IPS DF 6.9 (cell line): ENCODE results near the gene TNFRSF1B.
A peak's percentile ranks its signal among the peaks of the same experiment; 100 is the strongest.

ENCODE experiments used
- DNase-seq: peaks from one replicate; pipeline ENCODE4 v3.0.0-alpha.2; 2013; ENCODE audit warnings: low read depth, low spot score
- H3K27ac ChIP-seq: one replicate; pipeline ENCODE4 v1.5.1; 2013; ENCODE audit warnings: low read length, control low read depth
- H3K27me3 ChIP-seq: 2 replicates; pipeline ENCODE4 v1.6.1; 2013; ENCODE audit warnings: mild to moderate bottlenecking, low read length; ENCODE audit not compliant: control insufficient read depth, insufficient read depth
- H3K36me3 ChIP-seq: 2 replicates; pipeline ENCODE4 v1.6.1; 2013; ENCODE audit warnings: low read length; ENCODE audit not compliant: control insufficient read depth, insufficient read depth
- H3K4me1 ChIP-seq: 2 replicates; pipeline ENCODE4 v1.6.1; 2013; ENCODE audit warnings: low read length; ENCODE audit not compliant: control insufficient read depth, insufficient read depth
- H3K4me3 ChIP-seq: 2 replicates; pipeline ENCODE4 v1.5.1; 2013; ENCODE audit warnings: mild to moderate bottlenecking, low read length
- H3K9me3 ChIP-seq: 2 replicates; pipeline ENCODE4 v1.6.1; 2013; ENCODE audit warnings: low read length, inconsistent platforms; ENCODE audit not compliant: control insufficient read depth, insufficient read depth
- WGBS: extraction: QIAGEN DNeasy Blood & Tissue Kit; methylation state at CpG from one replicate; pipeline ENCODE4 v1.1.7; 2013; ENCODE audit warnings: mixed read lengths, missing lambda C conversion rate; ENCODE audit not compliant: insufficient read length, insufficient coverage; 5-methylcytosine and 5-hydroxymethylcytosine counted together

Gene TNFRSF1B

GRCh38 chr1:12166834-12167492 is at the start of gene TNFRSF1B:
Gene TNFRSF1B (plus strand): TSS chr1:12166991. CDS start chr1:12167092, 101 bp downstream.
- no CpG with 5 or more reads among the region's 79 CpGs for WGBS
- no peak within 1 kb of the TSS for H3K27ac ChIP-seq
- H3K4me3 ChIP-seq: peak within 1 kb of the TSS; percentile 19; the same call in 1 of the 2 replicates
- no peaks in the 10 kb centered on the region for H3K9me3 ChIP-seq
- no peaks in the 10 kb centered on the region for H3K36me3 ChIP-seq
- H3K4me1 ChIP-seq: 0 out of 2 replicates have a peak, but pooled peaks cover 1% of the 10 kb centered on the region
- DNase-seq: peak; percentile 16
- peaks cover 3% of the 10 kb centered on the region; the same call in 1 of the 2 replicates for H3K27me3 ChIP-seq

DNA sequence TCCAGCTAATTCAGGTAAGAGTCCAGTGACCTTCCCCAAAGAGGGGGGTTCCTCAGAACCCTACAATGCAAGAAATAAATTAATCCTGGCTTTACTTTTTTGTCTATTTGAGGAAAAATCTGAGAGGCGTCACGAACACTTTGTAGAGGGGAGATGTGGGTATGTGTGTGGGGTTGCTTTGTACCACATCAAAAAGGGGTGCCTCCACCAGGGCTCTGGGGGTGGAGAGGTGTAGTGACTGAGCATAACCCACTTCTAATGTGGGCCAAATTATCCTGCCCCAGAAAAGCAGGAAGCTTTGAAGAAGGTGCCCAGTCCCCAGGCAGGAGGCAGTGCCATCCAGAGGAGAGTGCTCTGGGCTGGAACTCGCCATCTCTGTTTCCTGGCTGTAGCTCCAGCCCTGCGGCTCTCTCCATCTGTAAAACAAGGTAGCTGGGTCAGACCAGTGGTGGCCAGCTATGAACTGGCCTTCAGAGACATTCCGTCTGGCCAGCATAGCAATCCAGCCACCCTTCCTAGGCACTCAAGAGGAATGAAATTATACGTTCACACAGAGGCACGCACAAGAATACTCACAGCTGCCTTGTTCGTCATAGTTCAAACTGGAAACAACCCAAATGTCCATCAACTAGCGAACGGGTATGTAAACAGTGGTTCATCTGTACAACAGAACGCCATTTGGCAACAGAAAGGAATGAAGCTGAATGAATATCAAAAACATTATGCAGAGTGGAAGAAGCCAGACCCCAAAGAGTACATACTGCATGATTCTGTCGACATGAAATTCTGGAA is 45.4 kb upstream of the TNFRSF1B start:
- H3K36me3 ChIP-seq: 0 out of 2 replicates have a peak, but pooled peaks cover 10% of the 10 kb centered on the region
- H3K9me3 ChIP-seq: no peaks in the 10 kb centered on the region
- no peaks in the 10 kb centered on the region for H3K27me3 ChIP-seq
- H3K4me3 ChIP-seq: no peak overlapping the region
- WGBS: no CpG with 5 or more reads among the region's 12 CpGs
- no peak for DNase-seq
- H3K4me1 ChIP-seq: no peaks in the 10 kb centered on the region; the same call in 1 of the 2 replicates
- no peak overlapping the region for H3K27ac ChIP-seq

- Histone ChIP-seq H3K36me3 (0 out of 2 replicates have a peak, but pooled peaks cover 10% of the 10 kb centered on the region), H3K4me3 (no peak overlapping the region), H3K4me1 (no peaks in the 10 kb centered on the region; the same call in 1 of the 2 replicates), H3K9me3 (no peaks in the 10 kb centered on the region), H3K27ac (no peak overlapping the region), H3K27me3 (no peaks in the 10 kb centered on the region)
- no peak for DNase-seq
- no CpG with 5 or more reads among the region's 8 CpGs for WGBS
Observed at GRCh38 chr1:12123172-12123571, 43.6 kb upstream of the TNFRSF1B start.

GRCh38 chr1:12124693-12125421 is 41.9 kb upstream of the TNFRSF1B start:
- WGBS: no CpG with 5 or more reads among the region's 19 CpGs

DNA sequence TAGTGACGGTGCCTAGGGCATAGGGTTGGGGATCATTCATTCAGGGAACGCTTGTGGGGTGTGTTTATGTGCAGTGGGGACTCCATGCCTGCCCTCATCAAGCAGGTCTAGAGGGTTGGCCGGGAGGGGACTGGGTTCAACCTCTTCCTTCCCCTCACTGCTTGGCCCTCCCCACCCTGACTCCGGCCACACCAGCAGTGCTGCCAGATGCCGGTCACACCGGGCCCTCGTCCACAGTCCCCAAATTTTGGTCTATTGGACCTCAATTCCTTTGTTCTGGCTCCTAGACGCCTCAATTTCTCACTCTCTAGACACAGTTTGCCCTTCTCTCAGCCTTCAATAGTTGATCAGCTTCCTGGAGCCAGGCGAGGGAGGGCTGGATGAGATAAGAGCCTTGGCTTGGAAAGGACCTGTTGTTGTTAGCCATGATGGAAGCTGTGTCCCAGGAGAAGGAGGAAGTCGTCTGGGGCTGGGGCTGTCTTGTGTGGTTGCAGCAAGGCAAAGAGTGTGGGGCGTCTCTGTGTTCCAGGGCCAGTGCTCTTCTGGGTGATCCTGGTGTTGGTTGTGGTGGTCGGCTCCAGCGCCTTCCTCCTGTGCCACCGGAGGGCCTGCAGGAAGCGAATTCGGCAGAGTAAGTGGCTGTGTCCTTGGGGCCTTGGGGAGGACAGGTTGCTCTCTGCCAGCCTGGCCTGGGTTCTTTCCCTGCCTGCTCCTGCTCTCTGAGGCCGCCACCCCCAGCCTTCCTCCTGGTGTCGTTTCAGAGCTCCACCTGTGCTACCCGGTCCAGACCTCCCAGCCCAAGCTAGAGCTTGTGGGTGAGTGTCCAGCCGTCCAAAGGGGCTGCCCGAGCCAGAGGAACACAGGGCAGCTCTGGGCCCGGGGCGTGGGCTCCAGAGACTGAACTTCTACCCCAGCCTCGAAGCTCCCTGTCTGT is 41.1 kb upstream of the TNFRSF1B start:
- Histone ChIP-seq H3K9me3 (no peaks in the 10 kb centered on the region), H3K4me3 (no peak overlapping the region), H3K27ac (no peak overlapping the region), H3K36me3 (peaks cover 9% of the 10 kb centered on the region; the same call in 1 of the 2 replicates), H3K27me3 (no peaks in the 10 kb centered on the region), H3K4me1 (no peaks in the 10 kb centered on the region; the same call in 1 of the 2 replicates)
- no peak for DNase-seq
- no CpG with 5 or more reads among the region's 24 CpGs for WGBS

More at GRCh38 chr1:12124693-12125421, 41.9 kb upstream of the TNFRSF1B start:
- DNase-seq: peak; percentile 29
- Histone ChIP-seq H3K27ac (no peak overlapping the region), H3K4me1 (no peaks in the 10 kb centered on the region; the same call in 1 of the 2 replicates), H3K36me3 (peaks cover 10% of the 10 kb centered on the region; the same call in 1 of the 2 replicates), H3K4me3 (no peak overlapping the region), H3K27me3 (no peaks in the 10 kb centered on the region), H3K9me3 (no peaks in the 10 kb centered on the region)

GRCh38 chr1:12126781-12127180 is 40.0 kb upstream of the TNFRSF1B start:
- peaks cover 5% of the 10 kb centered on the region; the same call in 1 of the 2 replicates for H3K36me3 ChIP-seq
- no peaks in the 10 kb centered on the region for H3K27me3 ChIP-seq
- DNase-seq: no peak
- H3K4me1 ChIP-seq: no peaks in the 10 kb centered on the region; the same call in 1 of the 2 replicates
- WGBS: no CpG with 5 or more reads among the region's 9 CpGs
- no peak overlapping the region for H3K4me3 ChIP-seq
- no peak overlapping the region for H3K27ac ChIP-seq
- H3K9me3 ChIP-seq: no peaks in the 10 kb centered on the region

DNA sequence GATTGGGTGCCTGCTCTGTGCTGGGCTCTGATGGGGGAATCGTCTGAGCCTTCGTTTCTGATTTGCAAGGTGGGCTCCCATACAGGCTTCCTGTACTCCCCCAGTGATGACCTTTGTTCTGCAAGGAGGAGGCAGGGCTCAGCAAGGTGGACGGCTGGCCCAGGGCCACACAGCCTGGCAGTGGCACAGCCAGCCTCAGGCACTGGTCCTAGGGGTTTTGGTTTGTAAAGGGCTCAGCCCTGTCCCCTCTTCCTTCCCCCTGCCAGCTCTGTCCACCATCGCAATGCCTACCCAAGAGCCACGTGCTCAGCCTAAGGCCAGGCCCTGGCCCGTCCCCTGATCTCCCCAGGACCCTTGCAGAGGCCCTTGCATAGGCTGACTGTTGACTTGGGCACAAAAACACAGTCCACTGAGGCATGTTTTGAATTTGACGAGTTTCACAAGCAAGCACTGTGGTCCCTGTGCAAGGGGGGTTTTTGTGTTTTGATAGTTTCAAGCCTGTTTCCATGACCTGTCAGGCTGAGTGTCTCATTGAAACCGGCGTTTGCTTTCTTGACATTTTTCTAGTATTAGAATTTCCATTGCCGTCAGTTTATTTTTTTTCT is 39.5 kb upstream of the TNFRSF1B start:
- WGBS: no CpG with 5 or more reads among the region's 10 CpGs
- Histone ChIP-seq H3K9me3 (no peaks in the 10 kb centered on the region), H3K27ac (no peak overlapping the region), H3K27me3 (no peaks in the 10 kb centered on the region), H3K4me1 (no peaks in the 10 kb centered on the region; the same call in 1 of the 2 replicates), H3K36me3 (peaks cover 5% of the 10 kb centered on the region; the same call in 1 of the 2 replicates), H3K4me3 (no peak overlapping the region)
- no peak for DNase-seq

- Histone ChIP-seq H3K36me3 (peaks cover 5% of the 10 kb centered on the region; the same call in 1 of the 2 replicates), H3K27ac (no peak overlapping the region), H3K4me3 (no peak overlapping the region), H3K9me3 (no peaks in the 10 kb centered on the region), H3K4me1 (no peaks in the 10 kb centered on the region; the same call in 1 of the 2 replicates), H3K27me3 (no peaks in the 10 kb centered on the region)
- no peak for DNase-seq
- WGBS: no CpG with 5 or more reads among the region's 15 CpGs
Observed at GRCh38 chr1:12128120-12128519, 38.7 kb upstream of the TNFRSF1B start.

GRCh38 chr1:12129624-12130023 is 37.2 kb upstream of the TNFRSF1B start:
- no CpG with 5 or more reads among the region's 12 CpGs for WGBS
- Histone ChIP-seq H3K9me3 (no peaks in the 10 kb centered on the region), H3K36me3 (peaks cover 5% of the 10 kb centered on the region; the same call in 1 of the 2 replicates), H3K27ac (no peak overlapping the region), H3K27me3 (no peaks in the 10 kb centered on the region), H3K4me3 (no peak overlapping the region), H3K4me1 (no peaks in the 10 kb centered on the region)
- no peak for DNase-seq
